Fibroblast of peridontal ligament (primary cell): Measurements from ENCODE around the gene KCNJ11.
A peak's percentile ranks its signal among the peaks of the same experiment; 100 is the strongest.

Experiments used
- DNase-seq: peaks from one replicate; pipeline ENCODE4 v3.0.0-alpha.2; 2010; ENCODE audit errors: extremely low read depth

KCNJ11 gene

DNA sequence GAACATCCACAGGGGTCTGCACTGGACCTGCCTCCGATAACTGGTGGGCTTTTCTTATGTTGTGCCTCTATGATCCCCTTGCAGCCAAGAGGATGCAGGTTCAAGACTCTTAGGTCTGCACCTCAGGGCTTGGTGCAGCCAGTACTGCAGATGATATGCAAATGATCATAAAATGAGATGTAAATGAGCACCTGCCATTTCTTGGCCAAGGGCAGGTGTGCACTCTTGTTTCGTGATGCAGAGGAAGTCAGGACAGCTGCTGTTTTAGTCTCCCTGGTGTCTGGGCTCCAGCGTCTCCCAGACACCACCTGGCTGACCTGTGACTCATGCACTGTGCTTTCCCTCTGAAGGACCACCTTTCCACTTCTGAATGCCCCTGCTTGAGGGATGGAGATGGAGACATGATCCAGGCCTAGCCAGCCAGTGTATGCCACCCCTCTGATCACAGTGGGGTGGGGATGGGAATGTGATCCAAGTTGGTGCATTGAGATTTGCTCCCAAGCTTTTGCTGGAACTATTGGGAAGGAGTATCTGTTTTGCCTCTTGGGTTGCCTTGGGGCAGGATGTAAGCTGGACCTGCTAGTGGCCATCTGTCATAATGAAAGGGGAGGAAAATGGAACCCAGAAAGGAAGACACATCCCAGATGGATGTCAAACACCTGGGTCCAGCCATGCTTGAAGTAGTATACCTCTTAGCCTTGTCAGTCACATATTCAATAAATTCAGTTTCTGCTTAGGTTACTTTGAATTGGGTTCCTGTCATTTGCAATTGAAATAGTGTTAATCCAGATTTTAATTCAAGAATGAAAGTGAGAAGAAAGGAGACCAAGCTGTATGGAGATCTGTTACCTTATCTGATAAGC lies 3.3 kb upstream of the KCNJ11 start:
- DNase-seq = no peak

DNA sequence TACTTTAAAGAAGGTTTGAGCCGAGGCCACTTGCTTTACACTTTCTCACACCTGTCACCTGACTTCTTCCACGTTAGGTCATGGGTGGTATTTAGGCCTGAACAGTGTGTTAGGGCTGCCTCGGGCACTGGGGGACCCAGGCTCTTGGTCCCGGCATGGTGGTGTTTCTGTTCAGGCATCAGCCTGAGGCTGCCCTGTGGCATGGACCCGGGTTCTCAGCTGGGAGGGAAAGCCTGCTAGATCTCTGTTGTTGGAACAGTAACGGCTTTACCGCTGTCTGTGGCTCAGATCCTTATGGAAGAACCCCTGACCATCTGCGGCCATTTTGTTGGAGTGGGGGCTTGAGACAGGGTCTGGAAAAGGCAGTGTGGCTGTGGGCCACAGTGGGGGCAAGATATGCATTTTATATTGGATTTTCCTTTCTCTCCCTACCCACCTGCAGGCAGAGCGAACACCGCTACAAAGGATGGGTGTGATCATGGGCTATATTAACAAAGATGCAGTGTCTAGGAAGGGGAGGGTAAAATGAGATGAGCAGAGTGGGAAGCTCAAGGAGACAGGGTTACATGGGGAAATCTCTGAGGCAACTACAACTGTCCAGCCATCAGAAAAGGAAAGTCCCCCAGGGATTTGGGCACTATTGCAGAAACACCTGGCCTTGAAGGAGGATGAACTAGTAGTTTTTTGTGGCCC lies 1.6 kb upstream of the KCNJ11 start:
- DNase-seq = no peak

DNA sequence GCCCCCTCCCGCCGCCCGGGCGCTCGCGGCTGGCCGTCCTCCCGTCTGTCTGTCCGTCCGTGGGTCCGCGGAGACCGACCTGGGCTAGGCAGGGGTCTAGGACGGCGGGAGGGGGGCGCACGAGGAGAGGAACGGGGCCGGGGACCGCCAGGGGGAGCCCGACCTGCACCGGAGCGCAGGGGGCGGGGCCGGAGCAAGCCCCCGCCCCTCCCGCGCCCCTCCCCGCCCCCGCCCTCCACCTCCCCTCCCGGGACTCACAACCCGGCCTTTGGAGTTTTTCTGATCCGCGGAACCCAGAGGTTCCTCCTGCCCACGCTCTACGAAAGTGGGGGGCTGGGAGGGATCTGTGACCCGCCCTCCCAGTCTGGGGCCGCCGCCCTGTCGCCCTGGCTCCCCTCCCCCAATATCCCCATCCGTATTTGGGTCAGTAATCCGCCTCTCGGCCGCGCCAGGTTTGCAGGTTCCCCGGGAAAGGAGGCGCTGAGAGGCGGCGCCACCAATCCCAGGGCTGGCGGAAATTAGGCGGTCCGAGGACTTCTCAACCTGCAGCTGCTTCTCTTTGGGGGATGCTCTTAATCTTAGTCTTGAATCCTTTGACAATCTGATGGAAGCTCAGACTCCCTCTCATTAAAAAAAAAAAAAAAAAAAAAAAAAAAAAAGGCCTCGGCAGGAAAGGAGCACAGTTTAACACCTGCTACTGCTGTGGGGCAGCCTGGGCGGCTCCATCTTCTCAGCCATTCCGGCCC lies 925 bp upstream of the KCNJ11 start:
- no peak for DNase-seq

DNA sequence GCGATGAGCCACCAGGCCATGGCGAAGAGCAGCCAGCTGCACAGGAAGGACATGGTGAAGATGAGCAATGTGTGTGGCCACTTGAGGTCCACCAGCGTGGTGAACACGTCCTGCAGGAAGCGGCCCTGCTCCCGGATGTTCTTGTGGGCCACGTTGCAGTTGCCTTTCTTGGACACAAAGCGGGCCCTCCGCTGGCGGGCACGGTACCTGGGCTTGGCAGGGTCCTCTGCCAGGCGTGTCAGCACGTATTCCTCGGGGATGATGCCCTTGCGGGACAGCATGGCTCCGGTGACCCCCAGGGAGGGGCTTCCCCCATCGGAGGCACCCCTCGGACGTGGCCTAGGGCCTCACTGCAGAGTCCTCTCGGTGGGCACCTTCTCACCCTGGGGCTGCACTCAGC lies 648 bp downstream of the KCNJ11 start:
- DNase-seq = no peak

DNA sequence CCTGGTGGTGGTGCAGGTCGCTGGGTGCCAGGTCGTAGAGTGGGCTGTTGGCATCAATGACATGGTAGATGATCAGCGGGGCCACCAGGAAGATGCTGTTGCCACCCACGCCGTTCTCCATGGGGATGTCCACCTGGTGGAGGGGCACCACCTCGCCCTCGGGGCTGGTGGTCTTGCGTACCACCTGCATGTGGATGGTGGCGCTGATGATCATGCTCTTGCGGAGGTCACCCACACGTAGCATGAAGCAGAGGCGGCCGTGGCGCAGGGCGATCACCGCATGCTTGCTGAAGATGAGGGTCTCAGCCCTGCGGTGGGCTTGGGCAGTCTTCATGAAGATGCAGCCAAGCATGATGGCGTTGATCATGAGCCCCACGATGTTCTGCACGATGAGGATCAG lies 1.2 kb downstream of the KCNJ11 start:
- no peak for DNase-seq

DNA sequence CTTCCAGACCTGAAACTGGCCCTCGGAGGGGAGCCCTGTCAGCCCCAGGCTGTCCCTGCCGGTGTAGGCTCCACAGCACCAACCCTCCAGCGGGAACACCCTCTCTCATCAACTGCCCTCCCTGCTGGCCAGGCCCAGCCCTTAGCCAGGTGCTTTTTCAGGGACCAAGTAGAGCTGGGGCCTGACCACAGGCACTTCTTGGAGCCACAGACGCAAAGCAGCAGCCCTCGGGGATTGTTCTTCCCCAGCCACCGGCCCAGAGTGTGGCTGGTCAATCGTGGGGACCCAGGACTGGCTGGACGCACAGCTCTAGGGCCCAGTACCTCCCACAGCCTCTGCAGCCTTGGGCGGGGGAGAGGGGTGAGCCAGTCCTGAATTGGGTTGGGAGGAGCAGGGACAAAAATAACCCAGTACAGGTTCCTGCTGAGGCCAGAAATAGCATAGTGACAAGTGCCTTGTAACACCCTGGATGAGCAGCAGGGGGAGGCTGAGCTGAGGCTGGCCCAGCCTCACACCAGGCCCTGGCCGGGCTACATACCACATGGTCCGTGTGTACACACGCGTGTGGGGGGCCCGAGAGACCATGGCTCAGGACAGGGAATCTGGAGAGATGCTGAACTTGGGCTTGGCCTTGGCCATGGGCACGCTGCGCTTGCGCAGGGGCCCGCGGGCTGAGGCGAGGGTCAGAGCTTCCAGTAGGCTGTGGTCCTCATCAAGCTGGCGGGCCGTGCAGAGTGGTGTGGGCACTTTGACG lies 2.0 kb downstream of the KCNJ11 start:
- peak; percentile 22 for DNase-seq

DNA sequence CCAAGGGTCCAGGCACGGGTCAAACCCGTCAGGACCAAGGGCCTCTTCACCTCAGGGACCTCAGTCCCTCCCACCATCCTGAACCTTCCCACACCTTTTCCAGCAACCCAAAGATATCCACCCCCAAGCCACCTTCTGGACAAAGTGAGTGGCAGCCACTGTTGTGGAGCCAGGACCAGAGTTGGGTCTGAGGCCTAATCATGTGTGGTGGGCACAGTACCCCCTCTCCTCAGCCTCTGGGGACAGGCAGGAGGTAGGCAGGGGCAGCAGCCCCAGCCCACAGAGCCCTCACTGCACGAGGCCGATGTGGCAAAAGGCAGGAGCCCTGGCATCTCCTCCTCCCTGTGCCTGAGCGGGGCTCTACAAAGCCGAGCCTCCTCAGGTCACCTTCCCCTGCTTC lies 2.5 kb downstream of the KCNJ11 start:
- DNase-seq = no peak

DNA sequence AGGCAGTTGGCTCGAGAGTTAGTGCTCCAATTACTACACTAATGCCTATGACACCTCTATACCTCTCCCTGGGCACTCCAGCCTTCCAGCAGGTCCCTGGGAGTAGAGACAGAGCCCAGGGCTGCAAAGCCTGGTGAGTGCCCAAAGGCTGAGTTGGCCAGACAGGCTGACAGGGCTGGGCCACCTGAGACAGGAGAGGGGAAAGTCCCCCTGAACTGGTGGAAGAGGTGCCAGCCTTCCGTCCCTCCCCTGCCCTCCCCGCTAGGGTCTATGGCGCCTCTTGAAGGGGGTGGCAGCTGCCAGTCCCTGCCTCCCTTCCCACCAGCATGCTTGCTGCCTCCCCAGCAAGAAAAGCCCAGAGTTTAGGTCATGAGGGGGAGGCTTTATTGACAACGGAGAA lies 3.0 kb downstream of the KCNJ11 start:
- no peak for DNase-seq

DNA sequence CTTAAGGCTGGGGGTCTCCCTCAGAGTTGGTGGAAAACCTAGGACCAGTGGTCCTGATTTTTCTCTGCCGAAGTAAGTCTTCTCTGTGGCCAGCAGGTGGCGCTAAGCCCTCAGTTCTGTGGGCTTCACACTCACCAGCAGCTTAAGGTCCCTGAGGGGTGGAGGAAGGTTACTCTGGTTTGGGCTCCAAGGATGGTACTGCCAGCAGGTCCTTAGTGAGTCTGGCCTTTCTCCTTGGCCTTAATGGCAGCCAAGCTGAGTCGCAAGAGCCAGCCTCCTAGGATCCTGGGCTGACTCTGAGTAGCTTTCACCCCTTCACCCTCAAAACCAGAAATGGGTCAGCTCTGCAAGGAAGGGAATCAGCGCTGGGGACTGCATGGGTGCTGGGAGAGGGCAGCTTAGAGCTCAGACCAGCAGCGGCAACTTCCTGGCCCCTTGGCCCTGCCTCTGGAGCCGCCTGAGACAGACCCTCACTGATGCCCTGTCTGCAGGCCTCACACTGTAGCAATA lies 4.4 kb downstream of the KCNJ11 start:
- DNase-seq = peak; percentile 86

DNA sequence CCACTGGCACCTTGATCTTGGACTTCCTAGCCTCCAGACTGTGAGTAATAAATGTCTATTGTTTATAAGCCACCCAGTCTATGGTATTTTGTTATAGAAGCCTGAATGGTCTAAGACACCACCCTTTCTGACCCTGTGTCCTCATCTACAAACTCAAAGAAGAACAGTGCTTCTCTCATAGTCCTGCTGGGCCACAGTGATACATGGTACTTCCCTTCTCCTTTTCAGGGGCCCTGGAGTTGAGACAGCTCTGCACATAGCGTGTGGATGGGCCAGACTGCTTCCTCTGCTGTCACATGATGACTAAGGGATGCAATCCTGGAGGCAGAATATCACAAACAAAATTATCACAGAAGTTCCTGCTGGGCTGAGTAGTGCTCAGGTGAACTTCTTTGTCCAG lies 5.0 kb downstream of the KCNJ11 start:
- no peak for DNase-seq

DNA sequence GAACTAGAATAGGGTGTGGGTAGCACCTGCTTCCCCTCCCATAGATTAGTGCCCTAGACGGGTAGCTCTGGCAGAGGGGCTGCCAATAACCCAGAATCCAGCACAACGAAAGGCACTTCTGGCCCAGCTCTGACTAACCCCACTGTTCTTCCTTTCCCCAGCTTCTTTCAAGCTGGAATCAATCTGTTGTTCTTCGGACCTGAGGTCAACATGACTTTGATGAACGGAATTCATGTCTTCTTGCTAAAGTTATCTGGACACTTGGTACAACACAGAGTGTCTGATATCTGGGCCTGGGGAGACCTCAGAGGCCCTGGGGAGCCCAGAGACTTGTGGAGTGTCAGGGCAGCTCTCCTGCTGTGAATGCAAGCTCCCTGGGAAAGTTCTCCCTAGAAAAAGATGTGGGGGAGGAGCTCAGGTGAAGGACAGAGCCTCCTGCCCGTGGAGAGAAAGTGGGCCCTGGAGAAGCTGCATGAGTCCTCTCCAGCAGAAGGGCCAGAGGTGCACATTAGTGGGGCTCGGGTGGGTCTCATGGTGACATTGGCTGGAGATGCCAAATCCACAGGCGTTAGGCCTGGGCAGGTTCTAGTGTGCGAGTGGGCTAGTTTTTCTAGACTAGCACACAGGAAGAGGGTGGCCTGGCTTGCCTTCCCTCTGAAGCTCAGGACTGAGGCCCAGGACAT lies 6.3 kb downstream of the KCNJ11 start:
- DNase-seq = no peak

DNA sequence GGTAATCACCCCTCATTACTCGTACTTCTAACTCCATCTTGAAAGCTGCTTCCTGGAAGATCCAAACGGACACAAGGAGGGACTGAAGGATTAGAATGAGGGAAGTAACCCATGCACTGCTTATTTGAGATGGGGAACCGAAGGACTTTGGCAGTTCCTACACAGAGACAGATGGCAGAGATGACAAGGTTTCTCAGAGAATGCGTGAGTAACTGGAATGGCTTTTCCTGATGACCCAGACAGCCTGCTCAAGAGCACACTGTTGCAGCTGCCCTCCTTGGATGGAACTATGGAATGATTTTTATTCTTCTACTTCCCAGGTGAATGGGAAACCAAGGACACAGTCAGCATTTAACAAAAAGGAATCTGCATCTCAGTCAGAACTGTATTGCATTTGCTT lies 7.3 kb downstream of the KCNJ11 start:
- DNase-seq = no peak

DNA sequence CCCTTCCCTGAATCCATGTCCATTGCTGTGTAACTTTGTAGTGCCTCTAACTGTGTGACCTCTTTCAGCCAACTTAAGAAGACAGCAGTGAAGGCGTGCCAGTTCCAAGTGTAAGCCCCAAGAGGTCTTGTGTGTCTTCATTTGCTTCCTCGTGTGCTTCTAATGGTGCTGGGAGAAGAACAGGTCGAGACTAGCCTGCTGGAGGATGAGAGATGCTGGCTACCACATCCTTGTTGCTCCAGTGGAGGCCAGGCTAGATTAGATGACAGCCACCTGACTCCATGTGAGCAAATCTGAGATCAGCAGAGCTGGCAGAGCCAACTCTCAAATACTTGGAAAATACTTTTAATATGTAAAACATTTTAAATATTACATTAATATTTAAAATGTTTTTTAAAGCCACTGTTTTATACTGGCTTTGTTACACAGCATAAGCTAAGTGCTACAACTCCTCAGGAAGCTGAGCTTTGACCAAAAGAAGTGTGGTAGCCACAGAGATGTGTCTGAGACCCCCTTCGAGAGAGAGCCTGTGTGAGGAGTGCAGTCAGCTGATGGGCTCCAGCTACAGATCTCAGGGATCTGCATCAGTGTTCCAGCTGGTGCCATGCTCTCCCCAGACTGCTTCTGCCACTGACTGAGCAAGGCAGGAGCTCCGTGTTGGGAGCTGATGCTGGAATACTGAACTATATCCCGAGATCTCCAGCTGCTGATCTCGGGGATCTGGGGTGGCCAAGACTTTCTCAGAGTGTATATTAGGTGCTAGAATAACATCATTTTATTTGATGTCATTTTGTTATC lies 8.9 kb downstream of the KCNJ11 start:
- no peak for DNase-seq

DNA sequence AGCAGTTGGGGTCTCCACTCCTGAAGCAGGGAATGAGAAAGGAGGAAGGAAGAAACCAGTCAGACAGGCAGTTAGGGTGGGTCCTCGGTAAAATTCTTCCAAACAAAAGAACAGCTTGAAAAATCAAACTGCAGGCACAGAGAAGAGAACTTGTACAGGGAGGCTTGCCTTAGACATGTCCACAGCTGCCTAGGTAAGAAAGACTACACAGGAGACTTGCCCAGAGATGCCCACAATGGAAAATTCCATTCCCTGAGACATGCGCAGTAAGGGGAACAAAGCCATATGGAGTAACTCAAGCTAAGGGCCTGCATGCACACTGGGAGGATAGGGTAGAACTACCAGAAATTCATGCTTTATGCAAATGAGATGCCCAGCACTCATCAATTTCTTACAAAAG lies 9.8 kb downstream of the KCNJ11 start:
- no peak for DNase-seq

DNA sequence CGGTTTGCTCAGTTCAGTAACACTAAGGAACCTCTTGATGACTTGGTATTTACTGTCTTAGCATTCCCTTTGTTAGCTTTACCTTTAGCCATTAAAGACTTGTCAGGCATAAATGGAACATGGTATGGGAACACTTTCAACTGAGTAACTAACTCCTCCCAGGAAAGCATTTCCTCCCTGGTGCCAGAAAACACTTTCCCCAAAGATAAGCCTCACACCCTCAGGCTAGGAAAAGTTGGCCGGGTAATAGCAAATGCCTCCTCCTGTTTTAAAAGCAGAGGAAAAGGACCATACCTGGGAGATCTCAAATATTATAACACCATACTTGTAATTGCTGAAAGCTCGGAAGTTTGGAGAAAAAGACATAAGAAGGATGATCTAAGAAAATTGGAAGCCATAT lies 12.0 kb downstream of the KCNJ11 start:
- no peak for DNase-seq

DNA sequence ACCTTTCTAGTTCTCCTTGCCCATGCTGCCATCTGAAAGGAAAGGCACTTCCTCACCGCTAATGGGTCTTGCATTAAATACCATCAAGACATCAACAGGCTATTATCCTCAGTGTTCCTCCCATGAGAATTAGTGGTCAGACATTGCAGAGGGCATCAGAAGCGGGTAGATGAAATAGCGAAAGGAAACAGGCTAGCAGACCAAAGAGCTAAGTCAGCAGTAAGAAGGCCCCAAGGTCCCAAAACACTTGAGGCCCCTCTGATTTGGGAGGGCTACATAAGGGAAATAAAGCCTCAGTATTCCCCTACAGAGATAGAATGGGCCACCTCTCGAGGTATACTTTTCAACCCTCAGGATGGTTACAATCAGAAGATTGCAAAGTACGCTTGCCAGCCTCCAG lies 12.9 kb downstream of the KCNJ11 start:
- DNase-seq = no peak

DNA sequence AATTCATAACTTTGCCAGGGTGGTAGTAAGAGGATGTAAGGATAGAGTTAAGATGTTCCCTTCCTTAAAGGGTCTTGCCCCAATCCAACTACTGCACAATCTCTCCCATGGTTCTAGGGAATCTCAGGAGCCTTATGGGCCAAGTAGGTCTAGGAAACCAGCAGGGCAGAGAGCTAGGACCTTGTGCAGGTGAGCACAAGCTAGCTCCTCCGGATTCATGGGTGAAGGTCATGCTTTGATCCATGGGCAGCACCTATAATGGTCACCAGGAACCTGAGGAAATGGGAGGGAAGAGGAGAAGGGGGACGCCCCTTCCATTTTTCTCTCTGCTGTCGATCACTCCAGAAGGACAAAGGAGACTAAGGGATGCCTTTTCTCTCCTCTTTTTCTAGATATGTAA lies 16.8 kb downstream of the KCNJ11 start:
- DNase-seq = peak; percentile 57

DNA sequence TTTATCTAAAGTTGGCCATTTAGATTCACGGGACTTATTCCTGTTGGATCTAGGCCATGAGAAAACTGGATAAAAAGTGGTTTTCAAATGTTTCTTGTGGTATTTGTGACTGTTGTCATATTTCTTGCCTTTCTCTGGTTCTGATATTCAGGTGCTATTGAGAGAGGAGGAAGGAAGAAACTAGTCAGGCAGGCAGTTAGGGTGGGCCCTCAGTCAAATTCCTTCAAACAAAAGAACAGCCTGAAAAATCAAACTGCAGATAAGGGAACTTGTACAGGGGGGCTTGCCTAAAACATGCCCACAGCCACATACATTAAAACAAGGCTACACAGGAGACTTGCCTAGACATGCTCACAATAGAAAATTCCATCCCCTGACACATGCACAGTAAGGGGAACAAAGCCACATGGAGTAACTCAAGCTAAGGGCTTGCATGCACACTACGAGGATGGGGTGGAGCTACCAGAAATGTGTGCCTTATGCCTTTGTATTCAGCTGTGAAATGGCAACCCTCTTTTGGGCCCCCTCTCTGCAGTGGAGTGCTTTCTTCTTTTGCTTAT lies 18.7 kb downstream of the KCNJ11 start:
- DNase-seq = no peak

DNA sequence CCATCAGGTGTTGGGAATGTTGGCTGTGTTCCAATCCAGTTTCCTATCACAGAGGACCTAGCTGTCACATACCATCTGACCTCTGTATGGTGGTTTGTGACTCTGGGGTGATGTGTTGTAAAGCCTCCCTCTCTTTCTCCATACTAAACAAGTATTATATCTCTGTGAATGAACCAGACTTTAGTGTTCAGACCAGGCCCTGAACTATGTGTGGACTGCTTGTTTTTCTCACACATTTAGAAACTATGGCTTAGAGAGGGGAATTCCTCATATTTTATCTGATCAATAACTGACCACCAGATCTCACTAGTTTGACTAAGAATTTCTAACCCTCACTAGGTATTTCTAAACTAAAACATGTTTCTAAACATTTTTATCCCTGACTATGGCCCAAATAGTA lies 19.4 kb downstream of the KCNJ11 start:
- DNase-seq = no peak

DNA sequence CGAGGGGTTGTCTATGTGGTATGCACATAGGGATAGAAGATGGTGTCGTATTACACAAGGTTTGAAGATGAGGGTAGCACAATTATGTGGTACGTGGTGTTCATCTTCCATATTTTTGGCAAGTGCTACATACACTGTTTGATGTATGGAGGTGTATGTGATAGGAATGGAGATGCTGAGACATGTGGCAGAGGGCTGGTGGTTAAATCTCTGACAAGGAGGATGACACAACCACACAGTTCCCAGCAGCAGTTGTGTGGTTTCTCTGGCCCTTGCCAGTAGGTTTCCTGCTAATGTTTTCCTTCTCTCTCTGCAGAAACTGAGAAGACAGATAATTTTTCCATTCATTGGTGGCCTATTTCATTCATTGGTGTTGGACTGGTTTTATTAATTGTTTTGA lies 19.9 kb downstream of the KCNJ11 start:
- no peak for DNase-seq
